ENCODE results near the gene APOF. TPM values are rescaled to one million over a fixed set of nuclear protein-coding genes. Genes with fewer than 3 reads are reported as not detected.

Gene APOF
- total and polyA plus RNA-seq, 2 of the 13 experiments (the other 11 are each of a cell fraction or from before 2014, with no cell fraction given), result 3.3 to 23.9 TPM

- TF ChIP-seq ARID3A (IDR thresholded peaks at IDR 0.05; ENCODE audit: low read depth, low read length) (no peak), RNF2 (conservative IDR thresholded peaks at IDR 0.05; ENCODE audit: low read depth) (no peak), BHLHE40 (IDR thresholded peaks at IDR 0.05; ENCODE audit: low read length) (peak; percentile 84), PCBP2 (optimal IDR thresholded peaks at IDR 0.05; ENCODE audit: low read depth, low read length, poor library complexity, severe bottlenecking) (no peak), U2AF2 (IDR thresholded peaks at IDR 0.05; ENCODE audit: low read depth, low read length) (no peak), ZNF564 (CRISPR knock-in tag; IDR thresholded peaks at IDR 0.05) (no peak), PHF8 (CRISPR knock-in tag; IDR thresholded peaks at IDR 0.05) (peak; percentile 81), ONECUT2 (CRISPR knock-in tag; IDR thresholded peaks at IDR 0.05) (0 out of 2 replicates have a peak, but pooled peaks have one; percentile 55), FOXP1 (IDR thresholded peaks at IDR 0.05) (no peak), FOXP1 (CRISPR knock-in tag; IDR thresholded peaks at IDR 0.05) (no peak), IRX3 (CRISPR knock-in tag; IDR thresholded peaks at IDR 0.05; ENCODE audit: borderline replicate concordance, low read depth) (peak; percentile 35; the same call in 1 of the 2 replicates), KDM5B (CRISPR knock-in tag; IDR thresholded peaks at IDR 0.05; ENCODE audit: borderline replicate concordance) (peak; percentile 61; the same call in 1 of the 2 replicates), RORA (CRISPR knock-in tag; IDR thresholded peaks at IDR 0.05) (no peak), ZSCAN21 (CRISPR knock-in tag; IDR thresholded peaks at IDR 0.05; ENCODE audit: borderline replicate concordance) (peak; percentile 11; the same call in 1 of the 2 replicates), ZKSCAN8 (CRISPR knock-in tag; IDR thresholded peaks at IDR 0.05; ENCODE audit: borderline replicate concordance) (no peak), ZNF235 (CRISPR knock-in tag; IDR thresholded peaks at IDR 0.05; ENCODE audit: borderline replicate concordance) (no peak), ETV5 (CRISPR knock-in tag; IDR thresholded peaks at IDR 0.05; ENCODE audit: borderline replicate concordance) (0 out of 2 replicates have a peak, but pooled peaks have one; percentile 8), RBM39 (IDR thresholded peaks at IDR 0.05; ENCODE audit: low read depth, low read length, poor library complexity, severe bottlenecking) (peak; percentile 39), KDM5A (IDR thresholded peaks at IDR 0.05; ENCODE audit: borderline replicate concordance, low read length) (no peak; the same call in 1 of the 2 replicates), GATAD1 (CRISPR knock-in tag; IDR thresholded peaks at IDR 0.05) (peak; percentile 90), GABPB1 (CRISPR knock-in tag; IDR thresholded peaks at IDR 0.05) (peak; percentile 78), ZSCAN25 (CRISPR knock-in tag; IDR thresholded peaks at IDR 0.05) (peak; percentile 38; the same call in 1 of the 2 replicates), ZNF12 (CRISPR knock-in tag; IDR thresholded peaks at IDR 0.05) (no peak; the same call in 1 of the 2 replicates), FOXO4 (CRISPR knock-in tag; conservative IDR thresholded peaks at IDR 0.05) (no peak), ZNF550 (CRISPR knock-in tag; IDR thresholded peaks at IDR 0.05; ENCODE audit: borderline replicate concordance) (no peak), ZBTB7B (CRISPR knock-in tag; IDR thresholded peaks at IDR 0.05) (peak; percentile 95), SP1 (IDR thresholded peaks at IDR 0.05) (no peak), SP1 (CRISPR knock-in tag; IDR thresholded peaks at IDR 0.05) (no peak; the same call in 1 of the 2 replicates), MED1 (CRISPR knock-in tag; IDR thresholded peaks at IDR 0.05) (peak; percentile 85), ZFP90 (CRISPR knock-in tag; IDR thresholded peaks at IDR 0.05; ENCODE audit: borderline replicate concordance) (peak; percentile 78)
Observed at GRCh38 chr12:56315622-56316473, 46.8 kb downstream of the APOF start, which contains the start of gene CNPY2 (continued).
